PC-9 (cell line): Measurements from ENCODE around the gene BTBD19. TPM values are rescaled to one million over a fixed set of nuclear protein-coding genes. Genes with fewer than 3 reads are reported as not detected.

Experiments used
- BruUV-seq: library from RNA; stranded (reverse); fragments of 400-500 nt; replicated peaks from 2 replicates; lab custom pipeline; 2021; lab: Mats Ljungman, UMichigan
- CTCF ChIA-PET: fragments of 300-600 bp; sonication (Branson Sonifier 250); formaldehyde crosslinking; loops from one replicate; lab custom pipeline; 2022; ENCODE audit warnings: antibody characterized with exemption; lab: Charles Lee
- POLR2A ChIA-PET: fragments of 300-600 bp; sonication (Branson Sonifier 250); formaldehyde crosslinking; loops from one replicate; lab custom pipeline; 2022; ENCODE audit warnings: antibody characterized with exemption; ENCODE audit not compliant: unreplicated experiment; lab: Charles Lee
- DNase-seq, 2 experiments: peaks; one replicate each; pipeline versions ENCODE4 v3.0.0 to v3.0.0-alpha.2; 2015 to 2022; ENCODE audit warnings: mixed read lengths in 1 of 2
- H2AFZ ChIP-seq: fragments of 200-600 bp; sonication (generic); 2 replicates; pipeline ENCODE4 v1.8.1; 2017; ENCODE audit warnings: antibody characterized with exemption
- H3F3A ChIP-seq: fragments of 200-600 bp; sonication (generic); 2 replicates; pipeline ENCODE4 v1.8.1; 2017; ENCODE audit warnings: antibody characterized with exemption, mild to moderate bottlenecking, low read depth; ENCODE audit not compliant: insufficient read depth
- H3K27ac ChIP-seq: fragments of 200-600 bp; sonication (generic); 2 replicates; pipeline ENCODE4 v1.6.1; 2016; ENCODE audit warnings: mixed run types
- H3K27me3 ChIP-seq: fragments of 200-600 bp; sonication (generic); 2 replicates; pipeline ENCODE4 v1.6.1; 2016; ENCODE audit warnings: low read depth, mixed run types; ENCODE audit not compliant: insufficient read depth
- H3K36me3 ChIP-seq: fragments of 200-600 bp; sonication (generic); 2 replicates; pipeline ENCODE4 v1.6.1; 2016; ENCODE audit warnings: low read depth, mixed run types
- H3K4me1 ChIP-seq: fragments of 200-600 bp; sonication (generic); replicated peaks from 2 replicates; pipeline ENCODE4 v1.6.1; 2016; ENCODE audit warnings: mixed run types; ENCODE audit not compliant: insufficient read depth
- H3K4me2 ChIP-seq: fragments of 200-600 bp; sonication (generic); 2 replicates; pipeline ENCODE4 v1.6.1; 2017; ENCODE audit warnings: mixed run types
- H3K4me3 ChIP-seq: fragments of 200-600 bp; sonication (generic); 2 replicates; pipeline ENCODE4 v1.6.1; 2016; ENCODE audit warnings: mixed run types
- H3K79me2 ChIP-seq: fragments of 200-600 bp; sonication (generic); 2 replicates; pipeline ENCODE4 v1.6.1; 2017; ENCODE audit warnings: low read depth, mixed run types
- H3K9me2 ChIP-seq: fragments of 200-600 bp; sonication (generic); 2 replicates; pipeline ENCODE4 v1.8.1; 2017; ENCODE audit warnings: mild to moderate bottlenecking; ENCODE audit not compliant: insufficient read depth
- H3K9me3 ChIP-seq: fragments of 200-600 bp; sonication (generic); 2 replicates; pipeline ENCODE4 v1.8.1; 2016; ENCODE audit warnings: low read depth; ENCODE audit not compliant: insufficient read depth
- H4K20me1 ChIP-seq: fragments of 200-600 bp; sonication (generic); 2 replicates; pipeline ENCODE4 v1.8.1; 2017; ENCODE audit not compliant: insufficient read depth
- EZH2 ChIP-seq: fragments of 200-600 bp; sonication (generic); IDR thresholded peaks from 2 replicates; pipeline ENCODE4 v1.8.0; 2017; ENCODE audit warnings: antibody characterized with exemption, low read depth
- intact Hi-C: fragments of 100-400 bp; cut with micrococcal nuclease; formaldehyde crosslinking; loops from one replicate; pipeline ENCODE4 v1.10.0; 2022; ENCODE audit not compliant: unreplicated experiment
- total RNA-seq: library from RNA; stranded (reverse); gene quantifications from 2 replicates; pipeline ENCODE4 v1.2.3, GENCODE V29; 2021
- TF ChIP-seq, protein P1 (sequence below): fragments of 200-600 bp; sonication (generic); conservative IDR thresholded peaks from 2 replicates; pipeline ENCODE4 v1.6.1; 2017; ENCODE audit warnings: mixed run types, antibody characterized with exemption, mild to moderate bottlenecking, moderate library complexity

BTBD19 gene
- total RNA-seq, 1 experiment from 2014 or later: 6.2 TPM

DNA sequence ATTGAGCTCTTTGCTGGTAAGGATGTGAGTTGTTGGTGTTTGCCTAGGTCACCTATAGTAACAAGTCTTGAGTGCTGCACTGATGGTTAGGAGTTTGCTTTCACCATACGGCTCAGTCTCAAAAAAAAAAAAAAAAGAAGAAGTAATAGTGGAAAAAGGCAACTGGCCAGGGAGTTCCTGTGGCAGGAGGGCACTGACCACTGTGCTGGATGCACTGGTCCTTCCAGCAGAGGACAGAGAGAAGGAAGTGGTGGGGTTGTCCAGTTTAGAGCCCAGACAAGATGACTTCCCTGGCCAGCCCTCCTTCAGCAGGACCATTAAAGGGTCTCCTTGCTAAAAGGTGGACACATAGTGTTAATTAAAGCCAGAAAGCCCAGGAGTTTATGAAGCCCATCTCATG lies 46.6 kb downstream of the BTBD19 start:
- no TSS peak for BruUV-seq
- Histone ChIP-seq H3K4me2 (no peak overlapping the region), H2AFZ (no peak overlapping the region), H3K4me1 (no peaks in the 10 kb centered on the region), H3K36me3 (no peaks in the 10 kb centered on the region), H3K27ac (no peak overlapping the region), H3F3A (no peaks in the 10 kb centered on the region), H3K27me3 (no peaks in the 10 kb centered on the region), H3K9me2 (no peaks in the 10 kb centered on the region), H3K9me3 (no peaks in the 10 kb centered on the region), H3K4me3 (no peak overlapping the region), H3K79me2 (no peaks in the 10 kb centered on the region), H4K20me1 (no peaks in the 10 kb centered on the region)
- DNase-seq: no peak
- POLR2A ChIA-PET: no interaction called here
- intact Hi-C loops: no loop called here
- TF ChIP-seq, protein P1, sequence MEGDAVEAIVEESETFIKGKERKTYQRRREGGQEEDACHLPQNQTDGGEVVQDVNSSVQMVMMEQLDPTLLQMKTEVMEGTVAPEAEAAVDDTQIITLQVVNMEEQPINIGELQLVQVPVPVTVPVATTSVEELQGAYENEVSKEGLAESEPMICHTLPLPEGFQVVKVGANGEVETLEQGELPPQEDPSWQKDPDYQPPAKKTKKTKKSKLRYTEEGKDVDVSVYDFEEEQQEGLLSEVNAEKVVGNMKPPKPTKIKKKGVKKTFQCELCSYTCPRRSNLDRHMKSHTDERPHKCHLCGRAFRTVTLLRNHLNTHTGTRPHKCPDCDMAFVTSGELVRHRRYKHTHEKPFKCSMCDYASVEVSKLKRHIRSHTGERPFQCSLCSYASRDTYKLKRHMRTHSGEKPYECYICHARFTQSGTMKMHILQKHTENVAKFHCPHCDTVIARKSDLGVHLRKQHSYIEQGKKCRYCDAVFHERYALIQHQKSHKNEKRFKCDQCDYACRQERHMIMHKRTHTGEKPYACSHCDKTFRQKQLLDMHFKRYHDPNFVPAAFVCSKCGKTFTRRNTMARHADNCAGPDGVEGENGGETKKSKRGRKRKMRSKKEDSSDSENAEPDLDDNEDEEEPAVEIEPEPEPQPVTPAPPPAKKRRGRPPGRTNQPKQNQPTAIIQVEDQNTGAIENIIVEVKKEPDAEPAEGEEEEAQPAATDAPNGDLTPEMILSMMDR: no peak
- no peak for TF ChIP-seq EZH2
- CTCF ChIA-PET: interaction anchor here (0.7 kb wide), 1 partner anchor 55 kb away, joined by 3 read pairs; the partner anchor contains the start of gene PLK3

DNA sequence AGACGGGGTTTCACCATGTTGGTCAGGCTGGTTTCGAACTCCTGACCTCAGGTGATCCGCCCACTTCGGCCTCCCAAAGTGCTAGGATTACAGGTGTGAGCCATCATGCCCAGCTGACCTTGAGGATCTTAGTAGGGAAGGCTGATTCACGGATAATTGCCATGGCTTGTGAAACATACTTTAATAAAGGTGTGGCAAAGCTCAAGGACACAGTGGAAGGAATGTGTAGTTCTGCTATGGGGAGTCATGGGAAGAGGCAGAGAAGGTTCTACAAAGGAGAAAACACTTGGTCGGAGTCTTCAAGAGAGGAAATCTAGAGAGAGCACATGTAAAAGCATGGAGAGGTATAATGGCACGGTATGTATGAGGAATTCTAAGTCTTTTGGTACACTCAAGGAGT lies 47.4 kb downstream of the BTBD19 start:
- Histone ChIP-seq H3K4me2 (no peak overlapping the region), H2AFZ (no peak overlapping the region), H4K20me1 (no peaks in the 10 kb centered on the region), H3K79me2 (no peaks in the 10 kb centered on the region), H3K4me3 (no peak overlapping the region), H3K9me3 (no peaks in the 10 kb centered on the region), H3K4me1 (no peaks in the 10 kb centered on the region), H3K27ac (no peak overlapping the region), H3K27me3 (no peaks in the 10 kb centered on the region), H3K9me2 (no peaks in the 10 kb centered on the region), H3F3A (no peaks in the 10 kb centered on the region), H3K36me3 (no peaks in the 10 kb centered on the region)
- peak in 1 of 2 experiments; percentile 64 for DNase-seq
- ChIA-PET CTCF (no interaction called here), POLR2A (no interaction called here)
- no peak for TF ChIP-seq EZH2
- TF ChIP-seq, protein P1: no peak
- BruUV-seq: no TSS peak
- intact Hi-C loops: no loop called here

DNA sequence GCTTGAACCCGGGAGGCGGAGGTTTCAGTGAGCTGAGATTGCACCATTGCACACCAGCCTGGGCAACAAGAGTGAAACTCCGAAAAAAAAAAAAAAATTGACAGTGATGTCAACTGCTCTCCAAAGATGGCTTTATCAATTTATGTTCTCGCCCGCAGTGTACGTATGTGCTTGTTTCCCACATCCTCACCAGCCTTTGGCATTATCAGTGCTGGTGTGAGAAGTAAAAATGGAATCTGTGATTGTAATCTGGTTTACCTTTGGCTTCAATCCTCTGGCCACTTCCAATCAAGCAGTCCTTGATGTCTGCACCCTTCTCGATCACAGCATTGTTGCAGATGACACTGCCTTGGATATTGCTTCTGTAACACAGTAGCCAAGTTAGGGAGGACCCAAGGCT lies 49.1 kb downstream of the BTBD19 start:
- intact Hi-C loops: no loop called here
- no peak for DNase-seq
- H3K79me2 ChIP-seq: no peaks in the 10 kb centered on the region
- H3F3A ChIP-seq: no peaks in the 10 kb centered on the region
- H3K27me3 ChIP-seq: no peaks in the 10 kb centered on the region
- no peak for TF ChIP-seq EZH2
- POLR2A ChIA-PET: interaction anchor here (0.7 kb wide), 1 partner anchor 136 kb away, joined by 4 read pairs; no protein-coding TSS in a partner anchor
- H3K9me2 ChIP-seq: no peaks in the 10 kb centered on the region
- no peak overlapping the region for H3K4me3 ChIP-seq
- no peaks in the 10 kb centered on the region for H3K9me3 ChIP-seq
- H3K4me1 ChIP-seq: no peaks in the 10 kb centered on the region
- H4K20me1 ChIP-seq: no peaks in the 10 kb centered on the region
- no peak overlapping the region for H2AFZ ChIP-seq
- no peak overlapping the region for H3K4me2 ChIP-seq
- no peak overlapping the region for H3K27ac ChIP-seq
- no TSS peak for BruUV-seq
- CTCF ChIA-PET: interaction anchor here (0.7 kb wide), 1 partner anchor 36 kb away, joined by 3 read pairs; no protein-coding TSS in a partner anchor
- no peaks in the 10 kb centered on the region for H3K36me3 ChIP-seq

DNA sequence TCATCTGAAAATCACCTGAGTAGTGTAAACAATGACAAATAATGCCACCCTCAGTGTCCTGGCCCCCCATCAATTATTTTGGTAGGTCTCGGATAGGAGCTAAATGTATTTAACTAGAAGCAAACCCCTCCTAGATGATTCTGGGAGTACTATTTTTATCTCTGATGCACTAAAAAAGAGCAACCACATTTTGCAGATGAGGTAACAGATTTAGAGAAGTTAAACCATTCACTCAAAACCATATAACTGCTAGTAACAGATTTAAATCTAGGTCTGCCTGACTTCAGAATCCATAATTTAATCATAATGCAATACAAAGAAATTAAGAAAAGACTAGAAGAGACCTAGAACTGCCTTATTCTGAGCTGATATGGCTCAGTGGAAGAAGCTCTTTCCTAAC lies 52.0 kb downstream of the BTBD19 start:
- intact Hi-C loops: no loop called here
- H3K9me3 ChIP-seq: no peaks in the 10 kb centered on the region
- no peak overlapping the region for H3K27ac ChIP-seq
- TF ChIP-seq, protein P1: no peak
- TF ChIP-seq EZH2: no peak
- no peaks in the 10 kb centered on the region for H4K20me1 ChIP-seq
- DNase-seq: no peak
- H3K9me2 ChIP-seq: no peaks in the 10 kb centered on the region
- no peaks in the 10 kb centered on the region for H3F3A ChIP-seq
- no peak overlapping the region for H2AFZ ChIP-seq
- no peak overlapping the region for H3K4me3 ChIP-seq
- no TSS peak for BruUV-seq
- H3K27me3 ChIP-seq: no peaks in the 10 kb centered on the region
- ChIA-PET CTCF (no interaction called here), POLR2A (no interaction called here)
- no peaks in the 10 kb centered on the region for H3K36me3 ChIP-seq
- no peaks in the 10 kb centered on the region for H3K79me2 ChIP-seq
- no peaks in the 10 kb centered on the region for H3K4me1 ChIP-seq
- no peak overlapping the region for H3K4me2 ChIP-seq
